HG03521 (cell line): ENCODE measurements around the gene PIP4K2C.
"Not testable (repeated sequence)": the region's sequence is repeated elsewhere in the genome, so short reads cannot be mapped to it uniquely, and the experiment has no call there.

Source experiments
- ATAC-seq: cut with Tn5 transposase; IDR thresholded peaks from one replicate; pipeline ENCODE4 v1.9.1; 2021; ENCODE audit warnings: mild to moderate bottlenecking, moderate library complexity; ENCODE audit not compliant: unreplicated experiment

The PIP4K2C gene

GRCh38 chr12:57584050-57584449 lies 6.9 kb upstream of the PIP4K2C start:
- no peak for ATAC-seq

GRCh38 chr12:57584690-57585089 lies 6.3 kb upstream of the PIP4K2C start:
- no peak for ATAC-seq

GRCh38 chr12:57585156-57585555 lies 5.8 kb upstream of the PIP4K2C start:
- ATAC-seq: no peak

- ATAC-seq: no peak
Observed at GRCh38 chr12:57586128-57586527, 4.9 kb upstream of the PIP4K2C start.

- no peak for ATAC-seq
Observed at GRCh38 chr12:57586832-57587429, 4.1 kb upstream of the PIP4K2C start.

GRCh38 chr12:57588951-57589610 lies 1.9 kb upstream of the PIP4K2C start:
- ATAC-seq: not testable (repeated sequence)

GRCh38 chr12:57590479-57590863 lies 521 bp upstream of the PIP4K2C start:
- no peak for ATAC-seq

GRCh38 chr12:57591782-57592325 lies 862 bp downstream of the PIP4K2C start:
- ATAC-seq: no peak

- ATAC-seq: no peak
Observed at GRCh38 chr12:57592551-57593165, 1.7 kb downstream of the PIP4K2C start.

- no peak for ATAC-seq
Observed at GRCh38 chr12:57593187-57593586, 2.2 kb downstream of the PIP4K2C start.

- ATAC-seq: no peak
Observed at GRCh38 chr12:57600395-57600794, 9.4 kb downstream of the PIP4K2C start.

- ATAC-seq: no peak
Observed at GRCh38 chr12:57602544-57602943, 11.6 kb downstream of the PIP4K2C start.

GRCh38 chr12:57603324-57603723 lies 12.3 kb downstream of the PIP4K2C start:
- no peak for ATAC-seq

GRCh38 chr12:57603815-57604453 lies 12.9 kb downstream of the PIP4K2C start:
- no peak for ATAC-seq

- no peak for ATAC-seq
Observed at GRCh38 chr12:57604454-57604991, 13.5 kb downstream of the PIP4K2C start, which contains the start of gene DTX3. DTX3 (plus strand) TSS chr12:57604824; CDS start chr12:57606518, 1,694 bp downstream.

- ATAC-seq: no peak
Observed at GRCh38 chr12:57604992-57605810, 14.2 kb downstream of the PIP4K2C start.

GRCh38 chr12:57605811-57606311 lies 14.9 kb downstream of the PIP4K2C start:
- ATAC-seq: no peak

GRCh38 chr12:57606399-57606798 lies 15.4 kb downstream of the PIP4K2C start:
- no peak for ATAC-seq

- ATAC-seq: no peak
Observed at GRCh38 chr12:57606821-57607220, 15.8 kb downstream of the PIP4K2C start.
